CD14-positive monocyte (primary cell): ENCODE data around the gene ITGB3. TPM values are rescaled to one million over a fixed set of nuclear protein-coding genes. Genes with fewer than 3 reads are reported as not detected.

Source experiments
- DNase-seq, 3 donors: peaks; one replicate each; pipeline ENCODE4 v3.0.0-alpha.2; 2011 to 2022
- H2AFZ ChIP-seq: 2 replicates; pipeline ENCODE4 v1.6.0; 2012; ENCODE audit warnings: mild to moderate bottlenecking, low read depth, low read length, inconsistent platforms; ENCODE audit not compliant: insufficient read depth, poor library complexity, severe bottlenecking
- H3K27ac ChIP-seq, 2 donors: 1 replicate in 1 of 2; 2 replicates in 1 of 2; pipeline ENCODE4 v1.5.1; 2012 to 2013; ENCODE audit warnings: low read length in 2 of 2, control low read depth in 1 of 2, inconsistent platforms in 1 of 2, low read depth in 1 of 2, mild to moderate bottlenecking in 1 of 2
- H3K27me3 ChIP-seq, 2 donors: one replicate each; pipeline versions ENCODE4 v1.6.0 to v1.6.1; 2011 to 2013; ENCODE audit warnings: low read length in 2 of 2; ENCODE audit not compliant: control insufficient read depth in 2 of 2, insufficient read depth in 2 of 2
- H3K36me3 ChIP-seq, 2 donors: replicated peaks in 1 of 2; 1 replicate in 1 of 2; 2 replicates in 1 of 2; pipeline versions ENCODE4 v1.5.1 to v1.6.1; 2012 to 2013; ENCODE audit warnings: low read length in 2 of 2, control low read depth in 1 of 2, inconsistent platforms in 1 of 2, mild to moderate bottlenecking in 1 of 2; ENCODE audit not compliant: insufficient read depth in 2 of 2, control insufficient read depth in 1 of 2
- H3K4me1 ChIP-seq, 2 donors: 1 replicate in 1 of 2; 2 replicates in 1 of 2; pipeline versions ENCODE4 v1.5.1 to v1.6.1; 2012 to 2013; ENCODE audit warnings: low read length in 2 of 2, control low read depth in 1 of 2, inconsistent platforms in 1 of 2, mild to moderate bottlenecking in 1 of 2, moderate library complexity in 1 of 2; ENCODE audit not compliant: insufficient read depth in 2 of 2, control insufficient read depth in 1 of 2
- H3K4me2 ChIP-seq: replicated peaks from 2 replicates; pipeline ENCODE3; 2012; ENCODE audit warnings: low read length, moderate library complexity, mild to moderate bottlenecking; ENCODE audit not compliant: poor library complexity, severe bottlenecking; ENCODE audit errors: extremely low read depth
- H3K4me3 ChIP-seq, 3 experiments: fragments of 200-600 bp in 1 of 3; sonication (generic) in 1 of 3; replicated peaks in 1 of 3; 1 replicate in 2 of 3; 2 replicates in 1 of 3; pipeline ENCODE4 v1.5.1; 2011 to 2013; ENCODE audit warnings: low read length in 3 of 3, mild to moderate bottlenecking in 3 of 3, control low read depth in 2 of 3, low read depth in 2 of 3, inconsistent platforms in 1 of 3, moderate library complexity in 1 of 3
- H3K79me2 ChIP-seq: 2 replicates; pipeline ENCODE4 v1.6.0; 2012; ENCODE audit warnings: mild to moderate bottlenecking, control low read depth, inconsistent platforms, low read length, moderate library complexity; ENCODE audit not compliant: insufficient read depth
- H3K9ac ChIP-seq: 2 replicates; pipeline ENCODE4 v1.6.0; 2017; ENCODE audit warnings: low read length, mild to moderate bottlenecking; ENCODE audit not compliant: insufficient read depth, poor library complexity, severe bottlenecking
- H3K9me3 ChIP-seq, 2 donors: replicated peaks in 1 of 2; 1 replicate in 1 of 2; 2 replicates in 1 of 2; pipeline versions ENCODE4 v1.5.1 to v1.6.1; 2012 to 2013; ENCODE audit warnings: low read length in 2 of 2, control low read depth in 1 of 2; ENCODE audit not compliant: control insufficient read depth in 1 of 2, insufficient read depth in 1 of 2
- H4K20me1 ChIP-seq: 2 replicates; pipeline ENCODE4 v1.6.0; 2012; ENCODE audit warnings: mild to moderate bottlenecking, low read length, control low read depth, moderate library complexity; ENCODE audit not compliant: insufficient read depth
- H3K27ac Mint-ChIP-seq, 7 donors: one replicate each; pipeline ENCODE4 v1.8.0; 2020; ENCODE audit warnings: mild to moderate bottlenecking in 7 of 7, mixed read lengths in 7 of 7, moderate library complexity in 6 of 7, inconsistent platforms in 2 of 7
- H3K27me3 Mint-ChIP-seq, 3 donors: one replicate each; pipeline ENCODE4 v1.8.0; 2021 to 2022; ENCODE audit warnings: low read depth in 3 of 3, mild to moderate bottlenecking in 3 of 3, mixed read lengths in 3 of 3, moderate library complexity in 3 of 3, inconsistent platforms in 1 of 3
- H3K36me3 Mint-ChIP-seq, 2 donors: one replicate each; pipeline ENCODE4 v1.8.0; 2020; ENCODE audit warnings: mixed read lengths in 2 of 2, inconsistent platforms in 1 of 2, mild to moderate bottlenecking in 1 of 2
- H3K4me1 Mint-ChIP-seq: one replicate; pipeline ENCODE4 v1.8.0; 2020; ENCODE audit warnings: mild to moderate bottlenecking, mixed read lengths
- H3K4me3 Mint-ChIP-seq, 2 donors: one replicate each; pipeline ENCODE4 v1.8.0; 2020; ENCODE audit warnings: mild to moderate bottlenecking in 2 of 2, mixed read lengths in 2 of 2, moderate library complexity in 1 of 2
- H3K9me3 Mint-ChIP-seq, 7 donors: one replicate each; pipeline ENCODE4 v1.8.0; 2020 to 2022; ENCODE audit warnings: mixed read lengths in 7 of 7, mild to moderate bottlenecking in 6 of 7, moderate library complexity in 6 of 7, inconsistent platforms in 2 of 7
- WGBS: methylation state at CpG from one replicate; pipeline ENCODE4 v1.1.5; 2013; ENCODE audit warnings: missing lambda C conversion rate; ENCODE audit not compliant: insufficient coverage; 5-methylcytosine and 5-hydroxymethylcytosine counted together
- intact Hi-C, 2 donors: fragments of 100-400 bp; cut with micrococcal nuclease; formaldehyde crosslinking; loops; one replicate each; pipeline versions ENCODE4 v1.15.0 to v1.15.1; 2023
- polyA plus RNA-seq, 3 donors: library from polyadenylated mRNA; depleted of rRNA in 1 of 3; unstranded in 2 of 3; stranded (reverse) in 1 of 3; fragments of 300-500 nt in 2 of 3; fragments of >200 nt in 1 of 3; fragmentation: Illumina TruSeq in 2 of 3; gene quantifications; 1 replicate in 2 of 3; 2 replicates in 1 of 3; pipeline ENCODE4 v1.2.3, GENCODE V29; 2012 to 2021
- TF ChIP-seq, protein P1 (sequence below): fragments of 200-600 bp; IDR thresholded peaks from one replicate; pipeline ENCODE4 v1.8.0; 2022; ENCODE audit warnings: antibody characterized with exemption, mild to moderate bottlenecking

The ITGB3 gene
- polyA plus RNA-seq, 3 donors = 0.01 to 1.6 (median 1.3) TPM

DNA sequence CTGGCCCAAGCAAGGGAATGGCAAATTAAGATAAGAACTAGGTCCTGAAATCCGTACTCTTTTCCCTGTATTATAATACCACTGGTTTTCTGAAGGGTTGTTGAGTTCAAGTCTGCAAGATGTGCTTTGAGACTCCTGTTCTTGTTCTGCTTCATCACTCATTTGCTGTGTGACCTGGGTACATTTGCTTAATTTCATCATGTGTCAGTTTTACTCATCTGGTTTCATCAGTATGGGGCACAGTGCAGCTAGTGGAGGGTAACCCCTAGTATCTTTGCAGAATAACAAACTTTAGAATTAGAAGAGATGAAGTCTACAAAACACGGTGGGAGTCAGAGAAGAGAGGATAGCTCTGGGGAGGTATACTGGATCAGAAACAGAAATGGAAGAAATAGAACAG, 48.2 kb downstream of the ITGB3 start:
- Mint-ChIP-seq H3K36me3 (no peaks in the 10 kb centered on the region), H3K9me3 (peaks cover 3 to 13% (median 7%) of the 10 kb centered on the region in 7 donors), H3K4me3 (no peak overlapping the region), H3K27ac (no peak overlapping the region), H3K4me1 (no peaks in the 10 kb centered on the region), H3K27me3 (peaks cover 2 to 9% (median 3%) of the 10 kb centered on the region in 3 donors)
- H2AFZ ChIP-seq = no peak overlapping the region
- H3K36me3 ChIP-seq = no peaks in the 10 kb centered on the region
- no peak overlapping the region for H3K4me2 ChIP-seq
- no peaks in the 10 kb centered on the region for H4K20me1 ChIP-seq
- no peak overlapping the region for H3K9ac ChIP-seq
- no peaks in the 10 kb centered on the region for H3K79me2 ChIP-seq
- DNase-seq = no peak
- no peaks in the 10 kb centered on the region for H3K27me3 ChIP-seq
- no peaks in the 10 kb centered on the region for H3K9me3 ChIP-seq
- no peak overlapping the region for H3K4me3 ChIP-seq
- TF ChIP-seq, protein P1, sequence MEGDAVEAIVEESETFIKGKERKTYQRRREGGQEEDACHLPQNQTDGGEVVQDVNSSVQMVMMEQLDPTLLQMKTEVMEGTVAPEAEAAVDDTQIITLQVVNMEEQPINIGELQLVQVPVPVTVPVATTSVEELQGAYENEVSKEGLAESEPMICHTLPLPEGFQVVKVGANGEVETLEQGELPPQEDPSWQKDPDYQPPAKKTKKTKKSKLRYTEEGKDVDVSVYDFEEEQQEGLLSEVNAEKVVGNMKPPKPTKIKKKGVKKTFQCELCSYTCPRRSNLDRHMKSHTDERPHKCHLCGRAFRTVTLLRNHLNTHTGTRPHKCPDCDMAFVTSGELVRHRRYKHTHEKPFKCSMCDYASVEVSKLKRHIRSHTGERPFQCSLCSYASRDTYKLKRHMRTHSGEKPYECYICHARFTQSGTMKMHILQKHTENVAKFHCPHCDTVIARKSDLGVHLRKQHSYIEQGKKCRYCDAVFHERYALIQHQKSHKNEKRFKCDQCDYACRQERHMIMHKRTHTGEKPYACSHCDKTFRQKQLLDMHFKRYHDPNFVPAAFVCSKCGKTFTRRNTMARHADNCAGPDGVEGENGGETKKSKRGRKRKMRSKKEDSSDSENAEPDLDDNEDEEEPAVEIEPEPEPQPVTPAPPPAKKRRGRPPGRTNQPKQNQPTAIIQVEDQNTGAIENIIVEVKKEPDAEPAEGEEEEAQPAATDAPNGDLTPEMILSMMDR = no peak
- H3K27ac ChIP-seq = no peak overlapping the region
- intact Hi-C loops = no loop called here
- no peaks in the 10 kb centered on the region for H3K4me1 ChIP-seq
- no CpG with 5 or more reads among the region's 2 CpGs for WGBS

DNA sequence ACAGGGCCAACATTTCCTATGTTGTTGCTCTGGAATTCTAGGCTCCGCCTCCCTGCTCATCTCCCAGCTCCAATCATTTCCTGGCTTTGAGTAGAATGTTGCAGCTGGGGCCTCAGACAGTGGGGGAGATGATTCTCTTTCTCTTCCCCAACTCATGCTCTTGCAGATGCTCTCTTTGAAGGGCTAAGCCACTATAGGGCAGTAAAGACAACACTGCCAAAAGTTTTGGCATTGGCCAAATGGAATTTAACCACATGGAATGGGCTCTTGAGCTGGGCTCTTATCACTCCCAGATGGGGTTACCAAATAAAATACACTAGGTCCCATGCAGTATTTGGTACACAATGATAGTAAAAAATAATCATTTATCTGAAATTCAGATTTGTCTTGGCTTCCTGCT, 50.6 kb downstream of the ITGB3 start:
- H4K20me1 ChIP-seq = no peaks in the 10 kb centered on the region
- no peak overlapping the region for H3K4me3 Mint-ChIP-seq
- no peaks in the 10 kb centered on the region for H3K9me3 ChIP-seq
- no CpG with 5 or more reads among the region's 1 CpG for WGBS
- H3K4me1 ChIP-seq = no peaks in the 10 kb centered on the region
- no peaks in the 10 kb centered on the region for H3K79me2 ChIP-seq
- no peak overlapping the region for H3K9ac ChIP-seq
- H3K36me3 ChIP-seq = no peaks in the 10 kb centered on the region
- no peaks in the 10 kb centered on the region for H3K27me3 ChIP-seq
- TF ChIP-seq, protein P1 = no peak
- H3K36me3 Mint-ChIP-seq = no peaks in the 10 kb centered on the region
- intact Hi-C loops = no loop called here
- H3K4me3 ChIP-seq = no peak overlapping the region
- DNase-seq = no peak
- H2AFZ ChIP-seq = no peak overlapping the region
- H3K4me2 ChIP-seq = no peak overlapping the region
- H3K27ac Mint-ChIP-seq = no peak overlapping the region
- peaks cover 2 to 4% (median 3%) of the 10 kb centered on the region in 3 donors for H3K27me3 Mint-ChIP-seq
- H3K27ac ChIP-seq = no peak overlapping the region
- no peaks in the 10 kb centered on the region for H3K4me1 Mint-ChIP-seq
- peaks cover 3 to 12% (median 7%) of the 10 kb centered on the region in 7 donors for H3K9me3 Mint-ChIP-seq
